Retinal pigment epithelial cell (primary cell): ENCODE measurements around the gene ZNF597.

Source experiments
- DNase-seq: peaks from one replicate; pipeline ENCODE4 v3.0.0-alpha.2; 2010; ENCODE audit warnings: low read depth
- H3K4me3 ChIP-seq: 2 replicates; pipeline ENCODE4 v1.5.1; 2011; ENCODE audit warnings: mild to moderate bottlenecking, low read length, control low read depth, moderate library complexity
- TF ChIP-seq, protein P1 (sequence below): conservative IDR thresholded peaks from 2 replicates; pipeline ENCODE4 v1.5.1; 2011; ENCODE audit warnings: low read depth, low read length, control low read depth, inconsistent platforms

ZNF597 gene

DNA sequence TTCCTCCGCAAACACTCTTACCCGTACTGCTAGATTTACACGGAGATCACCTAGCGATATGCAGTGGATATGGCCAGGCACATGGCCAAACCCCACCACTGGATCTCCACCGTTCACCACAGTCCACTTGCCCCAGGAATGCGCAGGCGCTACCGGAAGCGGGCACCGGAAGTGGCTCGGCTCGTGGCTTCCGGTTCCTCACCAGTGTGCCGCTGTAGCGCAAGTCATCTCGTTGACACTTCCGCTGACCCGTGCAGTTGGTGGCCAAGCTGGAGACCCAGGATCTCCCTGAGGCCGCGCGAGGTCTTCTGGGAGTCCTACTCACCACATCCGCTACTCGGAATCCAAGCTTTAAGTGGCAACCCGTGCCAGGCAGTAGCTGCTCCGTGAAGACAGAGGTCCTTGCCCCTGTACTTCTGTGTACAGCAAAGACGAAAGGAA is 11.5 kb downstream of the ZNF597 start:
- TF ChIP-seq, protein P1, sequence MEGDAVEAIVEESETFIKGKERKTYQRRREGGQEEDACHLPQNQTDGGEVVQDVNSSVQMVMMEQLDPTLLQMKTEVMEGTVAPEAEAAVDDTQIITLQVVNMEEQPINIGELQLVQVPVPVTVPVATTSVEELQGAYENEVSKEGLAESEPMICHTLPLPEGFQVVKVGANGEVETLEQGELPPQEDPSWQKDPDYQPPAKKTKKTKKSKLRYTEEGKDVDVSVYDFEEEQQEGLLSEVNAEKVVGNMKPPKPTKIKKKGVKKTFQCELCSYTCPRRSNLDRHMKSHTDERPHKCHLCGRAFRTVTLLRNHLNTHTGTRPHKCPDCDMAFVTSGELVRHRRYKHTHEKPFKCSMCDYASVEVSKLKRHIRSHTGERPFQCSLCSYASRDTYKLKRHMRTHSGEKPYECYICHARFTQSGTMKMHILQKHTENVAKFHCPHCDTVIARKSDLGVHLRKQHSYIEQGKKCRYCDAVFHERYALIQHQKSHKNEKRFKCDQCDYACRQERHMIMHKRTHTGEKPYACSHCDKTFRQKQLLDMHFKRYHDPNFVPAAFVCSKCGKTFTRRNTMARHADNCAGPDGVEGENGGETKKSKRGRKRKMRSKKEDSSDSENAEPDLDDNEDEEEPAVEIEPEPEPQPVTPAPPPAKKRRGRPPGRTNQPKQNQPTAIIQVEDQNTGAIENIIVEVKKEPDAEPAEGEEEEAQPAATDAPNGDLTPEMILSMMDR: no peak
- H3K4me3 ChIP-seq: peak overlapping the region; percentile 27
- no peak for DNase-seq

GRCh38 chr16:3413730-3414379 is 29.4 kb downstream of the ZNF597 start:
- TF ChIP-seq, protein P1: no peak
- H3K4me3 ChIP-seq: no peak overlapping the region
- DNase-seq: no peak

DNA sequence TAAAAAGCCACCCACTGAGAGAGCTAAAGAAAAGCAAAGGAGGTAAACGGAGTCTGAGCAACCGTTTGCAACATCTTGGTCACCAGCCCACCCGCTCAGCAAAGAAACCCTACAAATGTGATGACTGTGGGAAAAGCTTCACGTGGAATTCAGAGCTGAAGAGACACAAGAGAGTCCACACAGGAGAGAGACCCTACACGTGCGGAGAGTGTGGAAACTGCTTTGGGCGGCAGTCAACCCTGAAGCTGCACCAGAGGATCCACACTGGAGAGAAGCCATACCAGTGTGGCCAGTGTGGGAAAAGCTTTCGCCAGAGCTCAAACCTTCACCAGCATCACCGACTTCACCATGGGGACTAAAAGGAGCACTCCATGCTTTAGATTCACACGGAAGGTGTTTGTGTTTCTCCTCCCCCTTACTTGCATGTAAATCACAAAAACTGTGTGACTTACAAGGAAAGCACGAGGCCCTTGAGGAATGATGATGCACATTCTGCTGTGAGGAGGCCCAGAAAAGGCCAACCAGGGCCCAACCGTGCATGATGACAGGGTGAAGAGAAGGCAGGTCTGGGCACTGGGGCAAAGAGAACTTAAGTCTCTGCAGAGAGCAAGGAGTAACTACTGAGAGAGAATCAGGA is 34.6 kb downstream of the ZNF597 start:
- no peak overlapping the region for H3K4me3 ChIP-seq
- TF ChIP-seq, protein P1: no peak
- no peak for DNase-seq

DNA sequence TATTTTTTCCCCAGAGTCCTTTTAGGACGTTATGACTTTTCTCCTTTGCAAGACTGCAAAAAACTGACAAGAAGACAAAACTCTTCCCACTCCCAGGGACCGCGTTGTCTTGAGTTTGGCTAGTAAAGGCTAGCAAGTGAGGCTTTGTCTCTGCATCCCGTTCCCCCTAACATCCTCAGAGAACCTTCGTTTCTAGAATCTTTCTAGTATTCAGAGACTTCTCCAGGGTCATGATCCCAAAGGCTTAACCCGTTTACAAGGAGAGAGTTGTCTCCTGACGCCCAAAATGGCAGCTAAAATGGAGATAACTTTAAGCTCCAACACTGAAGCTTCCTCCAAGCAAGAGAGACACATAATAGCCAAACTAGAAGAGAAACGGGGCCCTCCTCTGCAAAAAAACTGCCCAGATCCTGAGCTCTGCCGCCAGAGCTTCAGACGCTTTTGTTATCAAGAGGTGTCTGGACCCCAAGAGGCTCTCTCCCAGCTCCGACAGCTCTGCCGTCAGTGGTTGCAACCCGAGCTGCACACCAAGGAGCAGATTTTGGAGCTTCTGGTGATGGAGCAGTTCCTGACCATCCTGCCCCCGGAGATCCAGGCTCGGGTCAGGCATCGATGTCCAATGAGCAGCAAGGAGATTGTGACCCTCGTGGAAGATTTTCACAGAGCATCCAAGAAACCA is 41.4 kb downstream of the ZNF597 start:
- peak overlapping the region; percentile 92 for H3K4me3 ChIP-seq
- no peak for DNase-seq
- TF ChIP-seq, protein P1: no peak

GRCh38 chr16:3400779-3401688 is 42.3 kb downstream of the ZNF597 start, which contains the start of the genes ZNF174 and ZSCAN32:
Gene ZNF174, plus strand, starts transcription at chr16:3401215. Its CDS starts 790 bp downstream, at chr16:3402005.
Gene ZSCAN32, minus strand, starts transcription at chr16:3401004. Its CDS starts 3,447 bp downstream, at chr16:3397557.
- peak; percentile 98 for DNase-seq
- TF ChIP-seq, protein P1: no peak
- peak within 1 kb of the TSS; percentile 92 for H3K4me3 ChIP-seq

GRCh38 chr16:3400446-3400778 is 42.9 kb downstream of the ZNF597 start:
- no peak for DNase-seq
- H3K4me3 ChIP-seq: peak overlapping the region; percentile 92
- TF ChIP-seq, protein P1: no peak
